Measurements from ENCODE around the gene CNTNAP2. TPM values are rescaled to one million over a fixed set of nuclear protein-coding genes. Genes with fewer than 3 reads are reported as not detected.
"Not testable (repeated sequence)": the region's sequence is repeated elsewhere in the genome, so short reads cannot be mapped to it uniquely, and the experiment has no call there.

Gene CNTNAP2
- total and polyA plus RNA-seq, 3 donors from 2014 or later, result 4.3 to 6.1 (median 4.4) TPM

- 87 to 88% methylated on average over 8 of the region's 8 CpGs for WGBS, 2 donors
- no peaks in the 10 kb centered on the region for H3K36me3 ChIP-seq (ENCODE audit: low read depth, missing control alignments)
- no peaks in the 10 kb centered on the region for H3K27me3 ChIP-seq
- H3K27ac ChIP-seq, result no peak overlapping the region
- no peaks in the 10 kb centered on the region for H3K4me1 ChIP-seq
- DNase-seq, result no peak
- TF ChIP-seq CTCF (IDR thresholded peaks at IDR 0.05), result no peak
- TF ChIP-seq POLR2A (IDR thresholded peaks at IDR 0.05), result no peak
- H3K9me3 ChIP-seq, result no peaks in the 10 kb centered on the region
- intact Hi-C loops (cut with DNase I; ENCODE audit: low total_unique reads), result no loop called here
- no peak overlapping the region for H3K4me3 ChIP-seq
These were observed 786.1 kb downstream of the CNTNAP2 start for GRCh38 chr7:146902728-146903127.

GRCh38 chr7:146905746-146906145 is 789.1 kb downstream of the CNTNAP2 start:
- H3K4me1 ChIP-seq; H3K4me3 ChIP-seq; intact Hi-C loops (cut with DNase I; ENCODE audit: low total_unique reads); H3K9me3 ChIP-seq; DNase-seq; H3K27me3 ChIP-seq; H3K27ac ChIP-seq; H3K36me3 ChIP-seq (ENCODE audit: low read depth, missing control alignments): not testable (repeated sequence)
- 84 to 88% methylated on average over 19 to 23 of the region's 24 CpGs for WGBS, 2 donors

- Histone ChIP-seq H3K4me1 (no peaks in the 10 kb centered on the region), H3K27me3 (no peaks in the 10 kb centered on the region), H3K4me3 (no peak overlapping the region), H3K36me3 (ENCODE audit: low read depth, missing control alignments) (no peaks in the 10 kb centered on the region), H3K9me3 (no peaks in the 10 kb centered on the region), H3K27ac (no peak overlapping the region)
- intact Hi-C loops (cut with DNase I; ENCODE audit: low total_unique reads), result no loop called here
- TF ChIP-seq POLR2A (IDR thresholded peaks at IDR 0.05) (no peak), CTCF (IDR thresholded peaks at IDR 0.05) (no peak)
- 39 to 55% methylated on average over 2 of the region's 2 CpGs for WGBS, 2 donors
- DNase-seq, result no peak
These were observed 806.2 kb downstream of the CNTNAP2 start for GRCh38 chr7:146922782-146923181.

GRCh38 chr7:146926841-146927240 is 810.2 kb downstream of the CNTNAP2 start:
- WGBS, 2 donors, result 31 to 42% methylated on average over 2 of the region's 2 CpGs
- intact Hi-C loops (cut with DNase I; ENCODE audit: low total_unique reads), result no loop called here
- Histone ChIP-seq H3K36me3 (ENCODE audit: low read depth, missing control alignments) (no peaks in the 10 kb centered on the region), H3K4me1 (no peaks in the 10 kb centered on the region), H3K27ac (no peak overlapping the region), H3K4me3 (no peak overlapping the region), H3K27me3 (no peaks in the 10 kb centered on the region), H3K9me3 (no peaks in the 10 kb centered on the region)
- no peak for DNase-seq
- TF ChIP-seq POLR2A (IDR thresholded peaks at IDR 0.05) (no peak), CTCF (IDR thresholded peaks at IDR 0.05) (no peak)

GRCh38 chr7:146937836-146938235 is 821.2 kb downstream of the CNTNAP2 start:
- WGBS, 2 donors, result 27 to 31% methylated on average over 1 of the region's 1 CpG
- intact Hi-C loops (cut with DNase I; ENCODE audit: low total_unique reads), result no loop called here

More at GRCh38 chr7:146937836-146938235, 821.2 kb downstream of the CNTNAP2 start:
- no peaks in the 10 kb centered on the region for H3K4me1 ChIP-seq
- H3K27ac ChIP-seq, result no peak overlapping the region
- TF ChIP-seq CTCF (IDR thresholded peaks at IDR 0.05) (no peak), POLR2A (IDR thresholded peaks at IDR 0.05) (no peak)
- no peak for DNase-seq
- no peaks in the 10 kb centered on the region for H3K27me3 ChIP-seq
- no peaks in the 10 kb centered on the region for H3K36me3 ChIP-seq (ENCODE audit: low read depth, missing control alignments)
- no peaks in the 10 kb centered on the region for H3K9me3 ChIP-seq
- no peak overlapping the region for H3K4me3 ChIP-seq

Measured in testis (tissue), 3 donors.